Mammary epithelial cell (primary cell): Measurements from ENCODE around the gene USP17L13.
"Not testable (repeated sequence)": the region's sequence is repeated elsewhere in the genome, so short reads cannot be mapped to it uniquely, and the experiment has no call there.

Experiments
- CTCF ChIP-seq, 2 donors: IDR thresholded peaks in 1 of 2; conservative IDR thresholded peaks in 1 of 2; 2 replicates each; pipeline ENCODE4 v1.5.1; 2011 to 2012; ENCODE audit warnings: inconsistent platforms in 2 of 2, low read length in 2 of 2, mild to moderate bottlenecking in 2 of 2, control low read depth in 1 of 2, low read depth in 1 of 2; ENCODE audit not compliant: insufficient read depth in 1 of 2; ENCODE audit errors: extremely low read depth in 1 of 2
- EZH2 ChIP-seq: IDR thresholded peaks from 2 replicates; pipeline ENCODE4 v1.6.1; 2012; ENCODE audit warnings: low read length, inconsistent platforms, borderline replicate concordance

- not testable (repeated sequence) for TF ChIP-seq EZH2; CTCF (conservative IDR thresholded peaks at IDR 0.05 in 1 of 2, IDR thresholded peaks at IDR 0.05 in 1 of 2; ENCODE audit: extremely low read depth in 1 of 2, insufficient read depth in 1 of 2, low read depth in 1 of 2, low read length in 2 of 2)
Measured at GRCh38 chr4:9253078-9253477, 28.4 kb downstream of the USP17L13 start, which contains the start of gene USP17L19.
